ENCODE results near the gene AQP12A.
"Not testable (repeated sequence)": the region's sequence is repeated elsewhere in the genome, so short reads cannot be mapped to it uniquely, and the experiment has no call there.

Gene AQP12A

DNA sequence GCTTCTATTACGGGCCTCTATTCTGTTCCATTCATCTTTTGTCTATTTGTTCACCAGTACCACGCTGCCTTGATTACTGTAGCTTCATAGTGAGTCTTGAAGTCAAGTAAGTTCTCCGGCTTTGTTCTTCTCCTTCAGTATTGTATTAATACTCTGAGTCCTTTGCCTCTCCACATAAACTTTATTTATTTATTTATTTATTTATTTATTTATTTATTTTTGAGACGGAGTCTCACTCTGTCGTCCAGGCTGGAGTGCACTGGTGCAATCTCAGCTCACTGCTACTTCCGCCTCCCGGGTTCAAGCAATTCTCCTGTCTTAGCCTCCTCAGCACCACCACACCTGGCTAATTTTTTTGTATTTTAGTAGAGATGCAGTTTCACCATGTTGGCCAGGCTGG is 31.8 kb upstream of the AQP12A start:
- DNase-seq (ENCODE audit: low read depth, low spot score), result not testable (repeated sequence)

DNA sequence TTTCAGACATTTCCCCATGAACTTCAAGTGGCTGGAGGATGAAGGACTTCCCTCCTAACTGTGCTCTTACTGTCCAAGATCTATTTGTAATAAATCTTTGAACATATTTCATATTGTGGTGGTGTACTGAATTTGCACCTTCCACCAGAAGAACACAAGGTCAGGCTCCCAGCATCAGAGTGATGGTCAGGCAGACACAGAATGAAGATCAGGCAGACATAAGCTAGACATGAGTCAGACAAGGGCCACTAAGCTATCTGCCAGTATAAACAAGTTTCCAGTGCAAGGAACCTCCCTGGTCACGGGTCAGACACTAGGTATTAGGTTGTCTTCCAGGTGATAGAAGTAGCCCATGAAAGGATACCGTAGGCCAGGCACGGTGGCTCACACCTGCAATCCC is 29.0 kb upstream of the AQP12A start:
- no peak for DNase-seq (ENCODE audit: low read depth, low spot score)

DNA sequence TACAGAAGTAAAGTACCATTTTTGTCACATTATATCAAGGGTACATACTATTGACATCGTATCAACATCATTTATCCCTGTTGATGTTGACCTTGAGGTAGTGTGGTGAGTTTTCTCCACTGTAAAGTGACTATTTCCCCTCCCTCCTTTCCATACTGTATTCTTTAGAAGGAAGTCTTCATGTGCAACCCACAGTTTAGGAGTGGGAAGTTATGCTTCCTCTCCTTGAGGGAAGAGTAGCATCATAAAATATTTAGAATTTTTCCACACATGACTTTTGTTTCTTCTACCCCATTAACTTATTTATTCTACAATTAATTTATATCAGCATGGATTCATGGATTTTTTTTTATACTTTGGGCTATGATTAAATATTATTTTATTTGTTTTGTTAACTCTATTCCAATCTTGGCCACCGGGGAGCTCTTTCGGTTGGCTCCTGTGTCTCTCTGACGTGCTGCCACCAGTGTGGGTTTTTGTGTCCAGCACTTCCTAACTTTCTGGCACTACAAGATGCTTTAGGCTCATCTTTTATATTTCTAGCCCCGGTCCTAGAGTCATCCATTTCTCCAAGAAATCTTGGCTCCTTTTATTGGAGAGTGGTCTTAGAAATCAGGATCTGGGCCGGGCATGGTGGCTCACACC is 28.0 kb upstream of the AQP12A start:
- no peak for DNase-seq (ENCODE audit: low read depth, low spot score)

DNA sequence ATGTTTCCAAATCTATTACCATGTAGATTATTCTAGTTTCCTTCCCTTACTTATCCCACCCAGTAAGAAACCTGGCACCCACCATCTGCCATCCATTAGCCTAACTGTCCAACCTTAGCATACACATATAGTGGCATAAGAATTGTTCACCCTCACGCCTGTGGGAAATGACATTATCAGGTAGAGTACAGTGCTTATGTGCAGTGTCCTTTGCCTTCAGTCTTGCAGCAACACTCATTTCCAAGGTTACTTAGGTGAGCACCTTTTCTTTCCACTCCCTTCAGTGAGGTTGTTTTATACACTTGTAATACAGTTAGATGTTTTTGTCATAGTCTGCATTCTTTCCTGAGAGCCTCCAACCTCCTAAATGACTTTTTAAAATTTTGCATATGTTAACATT is 27.0 kb upstream of the AQP12A start:
- no peak for DNase-seq (ENCODE audit: low read depth, low spot score)

DNA sequence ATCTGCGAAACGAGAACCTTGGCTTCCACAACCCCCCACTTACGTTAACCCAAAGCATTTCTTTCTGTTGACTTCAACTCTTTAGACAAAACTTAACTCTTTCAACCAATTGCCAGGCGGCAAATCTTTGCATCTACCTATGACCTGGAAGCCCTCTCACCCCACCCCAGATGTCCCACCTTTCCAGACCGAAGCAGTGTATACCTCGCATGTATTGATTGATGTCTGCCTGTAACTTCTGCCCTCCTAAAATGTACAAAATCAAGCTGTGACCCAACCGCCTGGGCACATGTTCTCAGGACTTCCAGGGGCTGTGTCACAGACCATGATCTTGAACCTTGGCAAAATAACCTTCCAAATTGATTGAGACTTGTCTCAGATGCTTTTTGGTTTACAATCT is 21.3 kb upstream of the AQP12A start:
- DNase-seq (ENCODE audit: low read depth, low spot score), result no peak

DNA sequence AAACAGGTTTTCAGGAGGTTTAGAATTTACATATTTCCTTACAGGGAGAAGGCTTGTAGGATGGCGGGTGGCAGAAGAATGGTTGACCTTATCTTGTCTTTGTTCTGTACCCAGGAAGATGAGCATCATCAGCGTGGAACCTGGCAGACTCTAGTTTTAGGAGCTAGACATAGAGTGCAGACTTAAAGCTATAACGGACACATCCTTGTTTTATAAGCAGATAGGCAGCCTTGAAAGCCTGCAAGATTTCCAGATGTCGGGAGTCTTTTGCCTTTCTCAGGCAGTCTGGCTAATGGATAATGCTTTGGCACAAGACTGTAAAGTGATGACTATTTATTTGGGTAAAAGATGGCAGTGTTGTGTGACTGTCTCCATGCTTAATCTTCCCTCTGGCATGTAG is 20.7 kb upstream of the AQP12A start:
- no peak for DNase-seq (ENCODE audit: low read depth, low spot score)

DNA sequence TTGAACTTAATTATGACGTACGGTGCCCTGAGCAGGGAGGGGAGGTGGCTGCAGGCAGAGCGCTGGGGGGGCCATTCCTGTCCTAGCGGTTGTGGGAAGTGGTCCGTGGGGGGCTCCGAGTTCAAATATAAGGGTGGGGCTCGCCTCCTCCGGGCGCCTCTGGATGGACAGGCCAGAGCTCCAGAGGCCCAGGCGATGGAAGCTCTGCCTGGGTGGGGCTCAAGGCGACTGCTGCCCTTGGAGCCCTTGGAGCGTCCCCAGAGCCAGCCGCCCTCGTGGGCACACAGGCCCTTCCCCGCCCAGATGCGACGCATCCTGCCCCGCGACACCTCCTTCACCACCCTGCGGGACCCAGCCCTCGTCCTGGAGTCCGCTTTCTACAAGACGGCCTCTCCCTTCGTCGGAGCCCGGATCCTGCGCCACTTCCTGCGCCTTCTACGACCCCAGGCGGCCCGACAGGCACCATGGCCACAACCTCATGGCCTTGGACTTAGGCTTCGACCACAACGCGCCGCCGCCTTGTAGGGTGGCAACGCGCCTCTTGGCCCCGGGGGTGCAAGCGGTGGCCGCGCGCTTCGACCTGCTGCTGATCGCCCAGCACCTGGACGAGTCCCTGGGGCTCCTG is 19.5 kb upstream of the AQP12A start:
- DNase-seq (ENCODE audit: low read depth, low spot score), result no peak

DNA sequence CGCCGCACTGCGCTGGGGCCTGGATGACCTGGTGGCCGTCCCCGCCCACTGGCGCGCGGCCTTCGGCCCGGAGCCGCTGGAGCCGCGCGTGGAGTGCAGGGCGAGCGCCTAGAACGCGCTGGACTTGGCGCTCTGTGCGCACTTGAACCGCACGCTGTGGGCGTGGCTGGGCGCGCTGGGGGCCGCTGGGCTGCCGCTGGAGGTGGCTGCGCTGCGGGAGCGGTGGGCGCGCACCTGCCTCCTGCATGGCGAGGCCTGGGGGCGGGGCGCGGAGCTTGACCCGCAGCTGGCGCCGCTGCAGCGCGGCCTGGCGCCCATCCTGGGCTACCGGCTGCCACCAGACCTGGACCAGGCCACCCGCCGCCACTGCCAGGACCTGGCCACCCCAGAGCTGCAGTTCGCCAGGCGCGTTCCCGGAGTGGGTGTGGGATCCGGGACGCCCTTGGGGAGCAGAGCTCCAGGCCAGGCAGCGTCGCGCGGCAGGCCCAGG is 18.9 kb upstream of the AQP12A start:
- no peak for DNase-seq (ENCODE audit: low read depth, low spot score)

DNA sequence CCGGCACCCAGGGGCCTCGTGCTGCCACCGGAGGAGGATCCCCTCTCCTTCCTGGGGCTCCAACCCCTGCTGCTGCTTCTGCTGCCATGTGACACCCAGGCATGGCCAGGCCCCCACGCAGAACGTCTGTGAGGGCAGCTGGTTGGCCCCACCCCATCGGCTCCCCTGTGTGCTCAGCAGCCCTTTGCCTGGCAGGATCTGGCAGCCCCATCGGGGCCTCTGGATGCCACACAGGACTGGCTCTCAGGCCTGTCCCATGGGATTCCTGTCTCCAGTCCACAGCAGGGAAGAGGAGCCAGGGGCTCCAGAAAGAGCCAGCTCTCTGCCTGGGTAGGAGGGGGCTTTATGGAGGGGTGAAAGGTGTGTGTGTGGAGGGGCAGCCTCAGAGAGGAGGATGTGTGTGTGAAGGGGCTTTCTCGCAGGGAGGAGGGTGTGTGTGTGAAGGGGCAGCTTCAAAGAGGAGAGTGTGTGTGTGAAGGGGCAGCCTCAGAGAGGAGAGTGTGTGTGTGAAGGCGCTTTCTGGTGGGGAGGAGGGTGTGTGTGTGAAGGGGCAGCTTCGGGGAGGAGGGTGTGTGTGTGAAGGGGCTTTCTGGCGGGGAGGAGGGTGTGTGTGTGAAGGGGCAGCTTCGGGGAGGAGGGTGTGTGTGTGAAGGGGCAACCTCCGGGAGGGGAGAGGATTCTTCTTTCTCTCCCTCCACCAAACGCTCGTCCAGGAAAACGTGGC is 17.0 kb upstream of the AQP12A start:
- DNase-seq (ENCODE audit: low read depth, low spot score), result not testable (repeated sequence)

DNA sequence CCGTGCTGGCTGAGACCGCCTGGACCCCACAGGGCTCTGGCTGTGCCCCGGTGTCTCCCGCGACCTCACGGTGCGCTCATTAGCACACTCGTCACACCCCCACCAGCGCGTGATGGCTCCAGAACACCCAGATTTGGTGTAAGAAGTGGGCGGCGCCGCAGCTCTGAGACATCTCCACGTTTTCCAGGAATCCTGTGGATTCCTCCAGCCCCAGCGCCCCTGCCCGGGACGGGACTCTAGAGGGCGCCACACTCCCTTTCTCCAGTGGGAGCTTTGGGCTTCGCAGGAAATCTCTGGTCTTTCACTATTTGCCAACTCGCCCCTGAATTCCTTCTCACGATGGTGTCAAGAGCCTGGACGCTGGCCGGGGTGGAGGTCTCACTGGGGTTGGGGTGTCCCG is 16.3 kb upstream of the AQP12A start:
- DNase-seq (ENCODE audit: low read depth, low spot score), result not testable (repeated sequence)

DNA sequence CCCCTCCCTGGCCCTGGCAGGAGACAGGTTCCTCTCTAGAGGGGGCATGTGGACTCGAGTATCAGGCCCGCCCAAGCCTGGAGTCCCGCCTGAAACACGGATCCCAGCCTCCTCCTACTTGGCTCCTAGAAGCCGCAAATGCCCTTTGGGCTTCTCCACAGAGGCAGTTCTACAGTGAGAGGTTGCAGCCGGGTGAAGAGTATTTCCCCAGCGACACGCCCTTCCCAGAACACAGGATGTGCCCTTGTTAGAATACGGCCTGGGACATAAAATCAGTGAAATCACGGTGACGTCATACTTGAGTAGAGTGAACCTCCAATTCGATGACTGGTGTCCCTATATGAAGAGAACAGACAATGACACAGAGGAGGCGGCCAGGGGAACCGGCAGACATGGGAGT is 13.6 kb upstream of the AQP12A start:
- DNase-seq (ENCODE audit: low read depth, low spot score), result not testable (repeated sequence)

DNA sequence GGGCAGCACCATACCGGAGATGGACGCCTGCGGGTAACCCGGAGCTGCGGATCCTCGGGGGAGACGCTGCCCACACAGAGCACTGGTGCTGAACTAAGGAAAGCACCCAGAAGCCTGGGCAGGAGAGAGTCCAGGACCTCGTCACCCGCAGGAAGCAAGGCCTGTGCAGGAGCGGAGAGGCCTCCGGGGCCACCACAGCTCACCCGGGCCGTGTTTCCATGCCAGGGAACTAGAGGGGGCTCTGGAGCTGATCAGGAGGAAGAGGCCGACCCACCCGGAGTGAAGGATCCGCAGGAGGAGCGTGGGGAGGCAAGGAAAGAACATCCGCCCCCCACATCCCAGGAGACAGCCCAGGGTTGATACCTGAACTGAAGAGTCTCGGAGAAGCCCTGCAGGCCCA is 12.8 kb upstream of the AQP12A start:
- not testable (repeated sequence) for DNase-seq (ENCODE audit: low read depth, low spot score)

DNA sequence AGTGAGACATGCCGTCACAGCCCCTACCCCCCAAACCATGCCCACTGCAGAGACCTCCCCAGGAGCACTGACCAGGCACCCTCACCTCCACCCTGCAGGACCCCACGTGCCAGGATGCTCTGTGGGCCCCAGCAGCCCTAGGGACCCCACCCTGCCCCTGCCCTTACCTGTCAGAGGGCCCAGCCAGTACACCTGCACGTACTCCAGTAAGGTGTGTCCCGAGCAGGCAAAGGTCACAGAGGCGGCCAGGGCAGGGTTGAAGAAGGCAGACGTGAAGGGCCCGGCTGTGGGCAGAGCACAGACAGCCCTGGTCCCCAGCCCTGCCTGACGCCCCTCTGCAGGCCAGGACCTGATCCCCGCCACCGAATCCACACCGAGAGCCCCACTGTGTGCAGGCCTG is 11.5 kb upstream of the AQP12A start:
- DNase-seq (ENCODE audit: low read depth, low spot score), result not testable (repeated sequence)

DNA sequence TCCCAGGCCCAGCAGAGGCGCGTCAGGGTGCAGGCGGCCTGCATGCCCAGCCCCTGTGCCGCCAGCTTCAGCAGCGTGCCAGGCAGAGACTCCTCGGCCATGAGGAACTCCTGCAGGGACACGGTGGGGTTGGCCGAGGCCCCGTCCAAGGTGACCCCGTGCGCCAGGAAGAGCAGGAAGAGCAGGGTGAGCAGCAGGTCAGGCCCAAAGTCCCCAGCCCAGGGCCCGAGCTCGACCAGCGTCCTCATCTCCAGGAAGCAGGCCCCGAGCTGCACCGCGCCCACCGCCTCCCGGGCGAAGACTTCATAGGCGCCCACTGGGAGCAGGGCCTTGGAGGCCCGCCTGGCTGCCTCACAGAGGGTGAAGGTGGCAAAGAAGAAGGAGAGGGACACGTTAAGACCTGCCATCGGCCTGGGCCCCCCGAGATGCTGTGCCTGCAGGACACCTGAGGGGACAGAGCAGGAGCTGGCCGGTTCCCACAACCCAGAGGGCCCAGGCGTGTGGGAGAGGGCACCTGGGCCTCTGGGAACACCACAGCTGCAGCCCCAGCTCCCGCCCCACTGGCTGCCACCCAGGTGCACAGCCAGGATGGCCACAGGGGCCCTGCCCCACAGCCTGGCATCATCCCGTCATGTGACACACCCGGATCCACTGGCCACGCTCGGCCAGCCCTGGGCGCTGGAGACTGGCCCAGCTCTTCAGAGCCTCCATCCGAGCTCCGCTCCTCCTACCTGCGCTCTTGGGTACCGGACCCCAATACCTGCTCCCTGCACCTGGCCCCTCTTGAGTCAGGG is 9.0 kb upstream of the AQP12A start, which contains the start of gene AQP12B:
Gene AQP12B (minus strand): TSS at position 455 of the 794 bp plus-strand sequence. CDS start 48 bp downstream, at position 407.
- not testable (repeated sequence) for DNase-seq (ENCODE audit: low read depth, low spot score)

DNA sequence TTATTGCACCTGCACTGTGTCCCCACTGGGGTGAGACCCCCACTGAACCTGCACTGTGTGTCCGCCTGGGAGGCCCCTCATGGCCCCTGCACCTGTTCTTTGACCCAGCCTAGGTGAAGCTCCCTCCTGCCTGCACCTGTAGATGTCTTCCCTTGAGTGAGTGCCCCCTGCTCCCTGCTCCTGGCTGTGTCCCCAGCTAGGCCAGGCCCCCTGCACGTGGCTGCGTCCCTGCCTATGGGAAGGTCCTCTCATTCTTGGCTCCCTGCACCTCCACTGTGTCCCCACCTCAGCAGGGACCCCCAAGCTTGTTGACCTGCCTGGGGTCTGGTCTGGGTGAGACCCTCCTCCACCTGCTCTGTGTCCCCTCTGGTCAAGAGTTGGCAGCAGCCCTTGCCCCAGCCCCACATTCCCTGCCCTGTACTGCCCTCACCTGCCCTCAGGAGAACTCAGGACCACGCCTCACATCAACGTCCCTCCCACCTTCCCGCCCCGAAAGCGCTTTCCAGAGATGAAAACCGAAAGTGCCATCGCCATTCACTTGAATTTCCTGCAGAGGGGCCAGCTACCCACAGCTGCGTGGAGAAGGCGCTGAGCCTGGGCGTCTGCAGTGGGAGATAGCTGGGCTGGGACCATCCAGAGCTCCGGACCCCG is 8.2 kb upstream of the AQP12A start:
- not testable (repeated sequence) for DNase-seq (ENCODE audit: low read depth, low spot score)

DNA sequence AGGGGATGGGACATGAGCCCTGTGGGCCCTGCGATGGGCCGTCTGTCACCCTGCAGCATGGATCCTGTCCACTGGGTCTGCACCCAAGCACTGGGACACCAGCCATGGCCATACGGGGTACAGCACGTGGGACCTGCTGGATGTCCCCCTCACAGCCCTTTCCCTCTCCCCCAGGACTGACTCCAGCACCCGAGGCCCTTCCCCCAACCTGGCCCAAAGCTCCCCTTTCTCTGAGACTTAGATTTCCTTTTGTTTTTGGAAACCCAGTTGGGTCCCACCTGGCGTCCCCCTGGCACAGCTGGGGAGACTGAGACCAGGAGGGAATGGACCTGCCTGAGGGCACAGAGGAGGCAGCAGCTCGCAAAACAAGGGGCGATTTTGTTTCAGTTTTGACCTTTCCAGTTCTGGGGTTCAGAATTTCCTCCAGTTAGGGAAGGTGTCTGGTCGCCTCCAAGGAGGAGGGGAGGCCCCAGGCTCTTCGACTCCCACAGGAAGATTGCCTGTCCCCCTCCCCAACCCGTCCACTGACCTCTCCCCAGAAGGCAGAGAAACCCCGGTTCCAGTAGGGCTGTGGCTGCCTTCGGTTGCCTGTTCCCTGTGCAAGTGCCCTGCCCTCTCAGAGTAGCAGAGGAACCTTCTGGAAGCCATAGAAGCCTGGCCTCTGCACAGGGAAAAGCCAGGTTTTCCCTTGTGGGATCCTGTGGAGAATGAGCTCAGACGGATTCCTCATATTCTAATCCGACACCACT is 7.5 kb upstream of the AQP12A start:
- not testable (repeated sequence) for DNase-seq (ENCODE audit: low read depth, low spot score)

DNA sequence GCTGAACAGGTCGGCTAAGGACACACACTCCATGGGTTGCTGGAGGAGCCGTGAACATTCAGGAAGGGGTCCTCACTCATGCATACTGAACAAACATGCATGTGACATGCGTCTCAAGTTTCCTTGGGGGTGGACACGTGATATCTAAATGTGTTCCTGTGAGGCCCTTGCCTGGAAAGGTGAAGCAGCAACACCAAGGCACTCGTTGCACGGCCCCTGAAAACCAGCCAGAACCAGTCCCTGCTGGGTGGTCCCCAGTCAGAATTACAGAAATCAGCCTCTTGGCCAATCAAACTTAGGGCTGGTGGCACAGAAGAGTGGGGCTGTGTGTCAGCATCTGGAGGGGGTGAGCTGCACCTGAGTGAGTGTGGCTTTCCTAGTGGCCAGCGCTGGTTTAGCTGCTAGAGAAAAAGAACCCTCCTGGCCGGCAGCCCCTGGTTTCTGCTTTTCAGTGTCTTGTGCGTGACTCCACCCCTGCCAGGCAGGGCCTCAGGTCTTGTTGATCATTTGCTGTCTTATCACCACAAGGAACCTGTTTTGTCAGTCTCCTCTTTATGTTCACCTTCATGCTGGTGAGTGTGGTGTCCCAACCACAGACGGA is 5.8 kb upstream of the AQP12A start:
- DNase-seq (ENCODE audit: low read depth, low spot score), result no peak

DNA sequence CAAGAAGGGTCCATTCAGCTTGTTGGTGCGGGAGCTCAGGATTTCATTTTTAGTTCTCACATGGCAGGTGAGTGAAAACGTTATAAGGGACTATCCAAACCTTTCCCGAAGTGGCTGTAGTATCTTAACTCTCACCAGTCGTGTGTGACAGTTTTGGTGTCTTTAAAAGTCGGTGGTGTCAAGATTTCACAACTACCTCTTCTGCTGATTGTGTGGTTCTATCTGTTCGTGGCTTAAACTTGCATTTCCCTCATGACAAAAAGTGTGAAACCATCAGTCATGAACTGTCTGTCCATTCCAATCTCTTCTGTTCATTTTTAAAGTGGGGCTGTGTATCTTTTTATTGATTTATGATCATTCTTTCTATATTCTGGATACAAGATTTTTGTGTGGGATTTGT is 5.2 kb upstream of the AQP12A start:
- no peak for DNase-seq (ENCODE audit: low read depth, low spot score)

DNA sequence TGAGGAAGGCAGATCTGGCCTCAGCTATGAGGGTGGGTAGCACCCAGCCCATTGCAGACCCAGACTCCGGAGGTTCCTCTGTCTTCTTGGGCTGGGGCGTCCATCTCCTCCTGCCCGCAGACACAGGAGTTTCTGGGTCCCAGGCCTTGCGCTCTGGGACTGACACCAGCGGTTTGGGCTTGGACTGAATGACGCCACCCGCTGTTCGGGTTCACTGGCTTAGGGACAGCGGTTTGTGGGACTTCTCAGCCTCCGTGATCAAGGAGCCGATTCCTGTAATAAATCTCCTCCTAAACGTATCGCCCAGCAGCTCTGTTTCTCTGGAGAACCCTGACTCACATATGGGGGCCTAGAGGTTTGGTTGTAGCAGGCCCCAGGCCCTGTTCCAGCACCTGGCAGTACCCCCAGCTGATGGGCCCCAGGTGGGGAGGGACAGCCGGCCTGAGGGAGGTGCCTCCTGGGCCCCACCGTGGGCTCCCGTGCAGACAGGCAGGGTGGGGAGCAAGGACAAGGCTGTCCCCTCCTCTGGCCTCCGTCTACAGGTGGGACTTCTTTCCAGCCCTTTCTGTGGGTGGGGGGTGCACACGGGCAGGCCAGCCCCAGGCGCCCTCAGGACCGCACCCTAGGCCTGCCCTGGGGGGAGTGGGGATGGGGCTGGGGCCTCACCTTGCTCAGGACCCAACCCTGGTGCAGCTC is 4.5 kb upstream of the AQP12A start:
- no peak for DNase-seq (ENCODE audit: low read depth, low spot score)
